ENCODE measurements around the gene SPTSSA. TPM values are rescaled to one million over a fixed set of nuclear protein-coding genes. Genes with fewer than 3 reads are reported as not detected.

Gene SPTSSA
- total and polyA plus RNA-seq, 7 donors, result 22.8 to 79.3 (median 29.3) TPM

- peaks cover 0 to 9% (median 0%) of the 10 kb centered on the region in 4 donors for H3K4me1 ChIP-seq
- intact Hi-C loops (cut with DNase I), result no loop called here
- no peak for DNase-seq
- TF ChIP-seq EP300 (IDR thresholded peaks at IDR 0.05) (no peak), CTCF (IDR thresholded peaks at IDR 0.05) (no peak), POLR2A (IDR thresholded peaks at IDR 0.05) (no peak), POLR2AphosphoS5 (IDR thresholded peaks at IDR 0.05) (no peak)
- no peaks in the 10 kb centered on the region for H3K27me3 ChIP-seq
- no peak overlapping the region for H3K4me3 ChIP-seq
- H3K27ac ChIP-seq, result no peak overlapping the region
- H3K36me3 ChIP-seq, result peaks cover 0 to 22% (median 9%) of the 10 kb centered on the region in 4 donors
- H3K9me3 ChIP-seq, result no peaks in the 10 kb centered on the region
These were observed 11.5 kb downstream of the SPTSSA start for GRCh38 chr14:34450542-34450915.

- WGBS, 2 donors, result 24 to 72% methylated on average over 6 of the region's 6 CpGs
- Histone ChIP-seq H3K36me3 (peaks cover 0 to 17% (median 3%) of the 10 kb centered on the region in 4 donors), H3K9me3 (no peaks in the 10 kb centered on the region), H3K4me1 (peaks cover 0 to 9% (median 0%) of the 10 kb centered on the region in 4 donors), H3K27ac (no peak overlapping the region), H3K27me3 (no peaks in the 10 kb centered on the region), H3K4me3 (no peak overlapping the region)
- TF ChIP-seq POLR2AphosphoS5 (IDR thresholded peaks at IDR 0.05) (no peak), EP300 (IDR thresholded peaks at IDR 0.05) (no peak), CTCF (IDR thresholded peaks at IDR 0.05) (no peak), POLR2A (IDR thresholded peaks at IDR 0.05) (no peak)
- DNase-seq, result no peak
- intact Hi-C loops (cut with DNase I), result no loop called here
These were observed 12.1 kb downstream of the SPTSSA start for GRCh38 chr14:34449819-34450541.

- Histone ChIP-seq H3K36me3 (no peaks in the 10 kb centered on the region), H3K27ac (no peak overlapping the region), H3K9me3 (no peaks in the 10 kb centered on the region), H3K4me3 (no peak overlapping the region), H3K27me3 (no peaks in the 10 kb centered on the region), H3K4me1 (peaks cover 0 to 27% (median 15%) of the 10 kb centered on the region in 4 donors)
- 92 to 93% methylated on average over 4 of the region's 4 CpGs for WGBS, 2 donors
- intact Hi-C loops (cut with DNase I), result no loop called here
- no peak for TF ChIP-seq POLR2A (IDR thresholded peaks at IDR 0.05)
- TF ChIP-seq POLR2AphosphoS5 (IDR thresholded peaks at IDR 0.05), result no peak
- no peak for TF ChIP-seq CTCF (IDR thresholded peaks at IDR 0.05)
- TF ChIP-seq EP300 (IDR thresholded peaks at IDR 0.05), result no peak
- no peak for DNase-seq
These were observed 22.9 kb downstream of the SPTSSA start for GRCh38 chr14:34439090-34439489.

- intact Hi-C loops (cut with DNase I), result no loop called here
These were observed 23.6 kb downstream of the SPTSSA start for GRCh38 chr14:34438438-34438837.

GRCh38 chr14:34437729-34438080 is 24.3 kb downstream of the SPTSSA start:
- H3K27me3 ChIP-seq, result no peaks in the 10 kb centered on the region
- no peak overlapping the region for H3K27ac ChIP-seq
- intact Hi-C loops (cut with DNase I), result no loop called here

More at GRCh38 chr14:34438438-34438837, 23.6 kb downstream of the SPTSSA start:
- Histone ChIP-seq H3K27ac (no peak overlapping the region), H3K36me3 (no peaks in the 10 kb centered on the region), H3K9me3 (no peaks in the 10 kb centered on the region), H3K4me1 (peaks cover 0 to 27% (median 15%) of the 10 kb centered on the region in 4 donors), H3K27me3 (no peaks in the 10 kb centered on the region), H3K4me3 (no peak overlapping the region)
- no peak for TF ChIP-seq POLR2A (IDR thresholded peaks at IDR 0.05)
- no peak for TF ChIP-seq POLR2AphosphoS5 (IDR thresholded peaks at IDR 0.05)
- DNase-seq, result no peak
- 96 to 97% methylated on average over 4 of the region's 4 CpGs for WGBS, 2 donors

More at GRCh38 chr14:34437729-34438080, 24.3 kb downstream of the SPTSSA start:
- H3K4me3 ChIP-seq, result no peak overlapping the region
- H3K36me3 ChIP-seq, result no peaks in the 10 kb centered on the region
- no peaks in the 10 kb centered on the region for H3K9me3 ChIP-seq
- peaks cover 0 to 27% (median 15%) of the 10 kb centered on the region in 4 donors for H3K4me1 ChIP-seq
- no peak for TF ChIP-seq CTCF (IDR thresholded peaks at IDR 0.05)
- TF ChIP-seq POLR2AphosphoS5 (IDR thresholded peaks at IDR 0.05), result no peak
- no peak for TF ChIP-seq POLR2A (IDR thresholded peaks at IDR 0.05)
- no peak for TF ChIP-seq EP300 (IDR thresholded peaks at IDR 0.05)
- DNase-seq, result no peak
- WGBS, 2 donors, result 61 to 85% methylated on average over 3 of the region's 3 CpGs

Data from sigmoid colon (tissue), 7 donors.